Heart right ventricle (tissue), 16 donors: Measurements from ENCODE around the gene TAMALIN. TPM values are rescaled to one million over a fixed set of nuclear protein-coding genes. Genes with fewer than 3 reads are reported as not detected.

Experiments used
- ATAC-seq, 8 donors: fragments of 200-7000 bp; cut with Tn5 transposase; one replicate each; pipeline ENCODE4 v1.9.1; 2020; ENCODE audit warnings: mild to moderate bottlenecking in 8 of 8, moderate library complexity in 8 of 8, moderate number of reproducible peaks in 1 of 8
- DNase-seq, 2 donors: peaks; one replicate each; pipeline ENCODE4 v3.0.0-alpha.2; 2020
- H3K27ac ChIP-seq, 10 donors: fragments of 200-600 bp; sonication (generic) in 2 of 10; one replicate each; pipeline versions ENCODE4 v1.5.0 to v1.8.0; 2020 to 2022; ENCODE audit warnings: mild to moderate bottlenecking in 3 of 10
- H3K27me3 ChIP-seq, 7 donors: fragments of 200-600 bp; one replicate each; pipeline ENCODE4 v1.8.0; 2021 to 2022; ENCODE audit warnings: mild to moderate bottlenecking in 2 of 7
- H3K36me3 ChIP-seq, 9 donors: fragments of 200-600 bp; sonication (generic) in 1 of 9; one replicate each; pipeline versions ENCODE4 v1.5.0 to v1.8.0; 2020 to 2022; ENCODE audit warnings: mild to moderate bottlenecking in 2 of 9
- H3K4me1 ChIP-seq, 9 donors: fragments of 200-600 bp; sonication (generic) in 1 of 9; one replicate each; pipeline versions ENCODE4 v1.5.0 to v1.8.0; 2020 to 2022; ENCODE audit warnings: mild to moderate bottlenecking in 4 of 9
- H3K4me3 ChIP-seq, 10 donors: fragments of 200-600 bp; sonication (generic) in 2 of 10; one replicate each; pipeline versions ENCODE4 v1.5.0 to v1.8.0; 2020 to 2022; ENCODE audit warnings: mild to moderate bottlenecking in 7 of 10, moderate library complexity in 2 of 10
- H3K9me3 ChIP-seq, 11 donors: fragments of 200-600 bp in 10 of 11; sonication (generic) in 2 of 11; one replicate each; pipeline versions ENCODE4 v1.5.0 to v1.8.0; 2013 to 2022; ENCODE audit warnings: mild to moderate bottlenecking in 2 of 11, control low read depth in 1 of 11, moderate library complexity in 1 of 11
- WGBS, 2 donors: extraction: QIAGEN DNeasy Blood & Tissue Kit; methylation state at CpG; one replicate each; pipeline ENCODE4 v1.1.7; 2013; ENCODE audit warnings: inconsistent platforms in 1 of 2; 5-methylcytosine and 5-hydroxymethylcytosine counted together
- intact Hi-C, 10 donors: fragments of 100-400 bp; cut with DNase I; formaldehyde crosslinking; loops; one replicate each; pipeline versions ENCODE4 v1.11.1 to v1.14.2; 2022
- polyA plus RNA-seq, 2 donors: library from polyadenylated mRNA; stranded (reverse); fragments of 200-250 nt; gene quantifications; one replicate each; pipeline ENCODE4 v1.2.3, GENCODE V29; 2013
- total RNA-seq, 10 donors: library from RNA; stranded (reverse); fragmentation: NEBNext Ultra II Directional in 3 of 10; extraction: Animal tissue kit (Norgen Biotek cat#: 25700) in 3 of 10; gene quantifications; one replicate each; pipeline versions ENCODE4 v1.2.1 to v1.2.4, GENCODE V29; 2021 to 2023
- TF ChIP-seq, protein P1 (sequence below), 9 donors: fragments of 200-600 bp; sonication (generic) in 2 of 9; IDR thresholded peaks; one replicate each; pipeline versions ENCODE4 v1.5.0 to v1.8.0; 2021 to 2022; ENCODE audit warnings: antibody characterized with exemption in 9 of 9, mild to moderate bottlenecking in 5 of 9, moderate library complexity in 1 of 9
- donor health status: Arrhythmogenic right ventricular cardiomyopathy.
- donor health status: ischemic (EF 13 %, LVEDD 7.1; RV severe dilation, severe dysfunction).
- donor health status: healthy with polysubstance abuse.
- donor health status: DM: no; HTN: yes; CAD: no.
- donor health status: DM: no; HTN: no; CAD: no.
- donor health status: ischemic (EF 25% LVEDD 6.9; RV normal size, moderate dysfunction).
- donor health status: ischemic (EF 25% LVEDD 5.7; RV mildly dilated, moderate dysfunction).
- donor health status: healthy.
- donor health status: DM: yes; HTN: yes; CAD: no.
- donor health status: Ischemic cardiomyopathy.
- donor health status: ischemic (EF 35%, LVEDD 5.7; RV mildly dilated, moderate dysfunction).
- donor health status: nonischemic (EF 11% LVEDD 7.7; RV severe dilation, severe dysfunction).
- donor health status: DM: yes; HTN: yes; CAD: no.
- donor health status: PGD.
- donor health status: ischemic (EF 29% LVEDD 5.4; RV normal size, mild dysfunction).
- donor health status: nonischemic (EF 23%, LVEDD 6.1; RV moderate dilation, normal function).

The TAMALIN gene
- total and polyA plus RNA-seq, 12 donors = 16.6 to 58.8 (median 26.9) TPM

DNA sequence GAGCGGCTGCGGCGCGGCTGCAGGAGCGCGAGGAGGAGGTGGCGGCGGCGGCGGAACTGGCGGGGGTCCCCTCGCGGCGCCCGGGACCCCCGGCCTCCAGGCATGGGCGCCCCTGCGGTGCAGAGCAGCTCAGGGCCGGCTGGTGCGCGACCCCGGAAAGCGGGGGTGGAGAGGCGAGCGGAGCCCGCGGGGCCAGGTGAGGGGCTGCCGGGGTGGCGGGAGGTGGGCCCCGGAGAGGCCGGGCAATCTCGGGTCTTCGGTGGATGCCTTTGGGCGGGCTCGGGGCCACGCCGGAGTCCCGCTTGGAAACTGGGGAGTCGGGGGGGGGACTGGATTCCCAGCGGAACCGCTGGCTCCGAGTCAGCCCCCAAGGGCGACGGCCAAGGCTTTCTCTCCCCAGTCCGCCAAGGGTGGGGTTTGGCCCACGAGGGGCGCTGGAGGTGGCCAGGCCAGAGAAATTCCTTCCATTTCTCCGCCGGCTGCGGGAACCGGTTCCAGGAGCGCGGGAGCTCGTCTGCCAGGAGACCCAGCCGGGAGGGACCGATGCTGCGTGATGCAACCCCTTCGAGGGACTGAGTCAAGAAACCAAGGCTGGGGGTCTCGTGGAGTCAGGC, 30.6 kb downstream of the TAMALIN start:
- ATAC-seq = peak in 1 of 8 donors; percentile 1
- TF ChIP-seq, protein P1, sequence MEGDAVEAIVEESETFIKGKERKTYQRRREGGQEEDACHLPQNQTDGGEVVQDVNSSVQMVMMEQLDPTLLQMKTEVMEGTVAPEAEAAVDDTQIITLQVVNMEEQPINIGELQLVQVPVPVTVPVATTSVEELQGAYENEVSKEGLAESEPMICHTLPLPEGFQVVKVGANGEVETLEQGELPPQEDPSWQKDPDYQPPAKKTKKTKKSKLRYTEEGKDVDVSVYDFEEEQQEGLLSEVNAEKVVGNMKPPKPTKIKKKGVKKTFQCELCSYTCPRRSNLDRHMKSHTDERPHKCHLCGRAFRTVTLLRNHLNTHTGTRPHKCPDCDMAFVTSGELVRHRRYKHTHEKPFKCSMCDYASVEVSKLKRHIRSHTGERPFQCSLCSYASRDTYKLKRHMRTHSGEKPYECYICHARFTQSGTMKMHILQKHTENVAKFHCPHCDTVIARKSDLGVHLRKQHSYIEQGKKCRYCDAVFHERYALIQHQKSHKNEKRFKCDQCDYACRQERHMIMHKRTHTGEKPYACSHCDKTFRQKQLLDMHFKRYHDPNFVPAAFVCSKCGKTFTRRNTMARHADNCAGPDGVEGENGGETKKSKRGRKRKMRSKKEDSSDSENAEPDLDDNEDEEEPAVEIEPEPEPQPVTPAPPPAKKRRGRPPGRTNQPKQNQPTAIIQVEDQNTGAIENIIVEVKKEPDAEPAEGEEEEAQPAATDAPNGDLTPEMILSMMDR (IDR thresholded peaks at IDR 0.05) = peak in 3 of 9 donors; percentile 6 to 34 (median 10)
- DNase-seq = peak; percentile 66 to 69
- intact Hi-C loops = no loop called here
- Histone ChIP-seq H3K4me3 (peak overlapping the region; percentile 63 to 87 (median 76)), H3K36me3 (no peaks in the 10 kb centered on the region), H3K27ac (peak overlapping the region; percentile 81 to 100 (median 94)), H3K4me1 (peaks cover 29 to 94% (median 74%) of the 10 kb centered on the region in 9 donors), H3K27me3 (peaks cover 0 to 5% (median 0%) of the 10 kb centered on the region in 7 donors), H3K9me3 (no peaks in the 10 kb centered on the region)
- WGBS, 2 donors = 1 to 2% methylated on average over 44 to 59 of the region's 59 CpGs

DNA sequence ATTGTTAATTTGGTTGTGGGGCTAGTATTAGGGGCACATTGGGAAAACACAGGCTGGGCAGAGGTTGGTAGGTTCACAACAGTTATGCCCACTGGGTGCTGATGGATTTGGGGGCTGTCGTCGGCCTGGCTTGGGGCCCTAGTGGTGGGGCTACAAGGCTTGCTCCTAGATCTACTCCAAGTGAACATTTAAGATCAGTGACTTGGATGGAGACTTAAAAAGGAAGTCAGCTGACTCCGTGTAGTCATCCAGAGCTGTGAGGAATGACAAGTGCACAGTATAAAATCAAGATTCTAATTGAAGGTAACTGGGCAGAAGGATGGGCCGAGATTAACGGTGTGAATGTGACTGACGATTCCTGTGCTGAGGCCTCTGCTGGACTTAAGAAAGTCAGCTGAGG, 31.7 kb downstream of the TAMALIN start:
- 48 to 53% methylated on average over 6 of the region's 6 CpGs for WGBS, 2 donors
- TF ChIP-seq, protein P1 (IDR thresholded peaks at IDR 0.05) = no peak
- H3K4me3 ChIP-seq = peak overlapping the region in 9 of 10 donors; percentile 63 to 87 (median 78)
- no peaks in the 10 kb centered on the region for H3K36me3 ChIP-seq
- no peak for DNase-seq
- intact Hi-C loops = no loop called here
- H3K4me1 ChIP-seq = peaks cover 35 to 97% (median 81%) of the 10 kb centered on the region in 9 donors
- H3K9me3 ChIP-seq = no peaks in the 10 kb centered on the region
- ATAC-seq = no peak
- H3K27ac ChIP-seq = peak overlapping the region in 9 of 10 donors; percentile 34 to 100 (median 95)
- H3K27me3 ChIP-seq = peaks cover 0 to 5% (median 0%) of the 10 kb centered on the region in 7 donors

DNA sequence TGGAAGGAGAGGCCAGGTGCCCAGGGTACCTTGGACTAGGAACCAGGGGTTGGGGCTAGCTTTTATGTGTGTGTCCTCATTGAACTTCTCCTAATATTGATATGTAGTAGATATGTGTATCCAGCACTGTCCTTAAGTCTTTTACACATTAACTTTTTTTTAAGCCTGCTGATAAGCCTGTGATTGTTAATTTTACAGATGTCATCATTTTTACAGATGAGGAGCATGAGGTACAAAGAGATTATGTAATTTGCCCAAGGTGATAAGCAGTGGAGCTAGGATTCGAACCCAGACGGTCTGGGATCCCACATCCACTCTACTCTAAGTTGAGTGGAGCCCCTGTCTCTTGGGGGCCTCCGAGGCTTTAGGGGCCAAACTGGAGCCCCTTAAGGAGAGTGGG, 34.3 kb downstream of the TAMALIN start:
- intact Hi-C loops = no loop called here

DNA sequence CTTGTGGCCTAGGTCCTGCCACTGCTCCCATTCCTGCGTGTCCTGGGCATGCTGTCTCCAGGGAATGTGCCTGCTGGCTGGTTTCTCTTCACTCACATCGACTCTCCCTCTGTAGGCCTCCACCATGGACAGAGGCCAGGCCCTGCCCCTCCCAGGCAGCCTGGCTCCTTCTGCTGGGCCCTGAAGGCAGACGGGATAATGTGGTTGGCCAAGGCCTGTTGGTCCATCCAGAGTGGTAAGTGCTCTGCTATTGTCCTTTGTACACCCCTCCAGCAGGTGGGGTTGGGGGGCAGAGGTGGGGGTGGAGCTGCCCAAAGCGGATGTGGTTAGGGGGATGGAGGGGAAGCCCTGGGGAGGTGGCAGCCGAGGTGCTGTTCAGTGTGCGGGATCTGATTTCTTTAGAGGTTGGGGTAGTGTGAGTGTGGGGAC, 35.0 kb downstream of the TAMALIN start:
- ATAC-seq (peak in 7 of 8 donors; percentile 1 to 39 (median 14)), DNase-seq (peak in 1 of 2 donors; percentile 67)
- Histone ChIP-seq H3K27me3 (no peaks in the 10 kb centered on the region), H3K36me3 (peaks cover 0 to 1% (median 0%) of the 10 kb centered on the region in 9 donors), H3K4me3 (no peak overlapping the region), H3K4me1 (peaks cover 40 to 97% (median 87%) of the 10 kb centered on the region in 9 donors), H3K9me3 (no peaks in the 10 kb centered on the region), H3K27ac (peak overlapping the region in 8 of 10 donors; percentile 91 to 100 (median 98))
- intact Hi-C loops = no loop called here
- TF ChIP-seq, protein P1 (IDR thresholded peaks at IDR 0.05) = peak in 3 of 9 donors; percentile 34 to 47 (median 36)
- WGBS, 2 donors = 55 to 56% methylated on average over 6 of the region's 6 CpGs

More for the DNA sequence above, 34.3 kb downstream of the TAMALIN start:
- Histone ChIP-seq H3K27ac (peak overlapping the region in 8 of 10 donors; percentile 61 to 100 (median 98)), H3K27me3 (peaks cover 0 to 4% (median 0%) of the 10 kb centered on the region in 7 donors), H3K9me3 (no peaks in the 10 kb centered on the region), H3K4me3 (no peak overlapping the region), H3K4me1 (peaks cover 40 to 97% (median 87%) of the 10 kb centered on the region in 9 donors), H3K36me3 (no peaks in the 10 kb centered on the region)
- ATAC-seq = no peak
- DNase-seq = no peak
- TF ChIP-seq, protein P1 (IDR thresholded peaks at IDR 0.05) = no peak
- 75 to 80% methylated on average over 3 of the region's 3 CpGs for WGBS, 2 donors
